EL (cell line): Measurements from ENCODE around the gene EFCAB14.
"Not testable (repeated sequence)": the region's sequence is repeated elsewhere in the genome, so short reads cannot be mapped to it uniquely, and the experiment has no call there.

ENCODE experiments used
- DNase-seq: peaks from one replicate; pipeline ENCODE4 v3.0.0-alpha.2; 2016

Gene EFCAB14

GRCh38 chr1:46721686-46722205 lies 2.8 kb upstream of the EFCAB14 start:
- no peak for DNase-seq

GRCh38 chr1:46721204-46721603 lies 2.3 kb upstream of the EFCAB14 start:
- no peak for DNase-seq

DNA sequence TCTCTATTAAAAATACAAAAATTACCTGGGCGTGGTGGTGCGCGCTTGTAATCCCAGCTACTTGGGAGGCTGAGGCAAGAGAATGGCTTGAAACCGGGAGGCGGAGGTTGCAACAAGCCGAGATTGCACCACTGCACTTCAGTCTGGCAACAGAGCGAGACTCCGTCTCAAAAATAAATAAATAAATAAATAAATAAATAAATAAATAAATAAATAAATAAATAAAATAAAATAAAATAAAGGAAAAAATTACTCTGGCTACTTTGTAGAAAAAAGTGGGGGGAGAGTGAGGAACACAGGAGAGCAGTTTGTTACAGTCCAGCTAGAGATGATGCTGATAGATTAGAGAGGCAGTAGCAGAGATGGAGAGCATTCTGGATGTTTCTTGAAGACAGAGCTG lies 1.4 kb upstream of the EFCAB14 start:
- DNase-seq = not testable (repeated sequence)

DNA sequence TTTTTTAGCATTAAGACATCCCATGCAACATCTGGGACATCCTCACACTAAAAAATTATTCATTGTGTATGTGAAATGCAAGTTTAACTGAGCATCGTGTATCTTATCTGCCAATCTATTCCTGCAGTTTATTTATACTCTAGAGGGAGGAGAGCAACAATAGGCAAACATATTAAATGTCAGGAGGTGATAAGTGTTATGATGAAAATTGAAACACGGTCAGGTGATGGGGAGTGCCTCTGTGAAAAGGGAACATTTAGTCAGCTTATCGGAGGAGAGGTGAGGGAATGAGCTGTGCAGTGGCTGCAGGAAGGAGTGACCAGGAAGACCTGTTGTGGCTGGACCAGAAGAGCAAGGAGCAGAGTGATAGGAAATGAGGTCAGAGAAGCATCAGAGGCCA lies 775 bp upstream of the EFCAB14 start:
- no peak for DNase-seq

DNA sequence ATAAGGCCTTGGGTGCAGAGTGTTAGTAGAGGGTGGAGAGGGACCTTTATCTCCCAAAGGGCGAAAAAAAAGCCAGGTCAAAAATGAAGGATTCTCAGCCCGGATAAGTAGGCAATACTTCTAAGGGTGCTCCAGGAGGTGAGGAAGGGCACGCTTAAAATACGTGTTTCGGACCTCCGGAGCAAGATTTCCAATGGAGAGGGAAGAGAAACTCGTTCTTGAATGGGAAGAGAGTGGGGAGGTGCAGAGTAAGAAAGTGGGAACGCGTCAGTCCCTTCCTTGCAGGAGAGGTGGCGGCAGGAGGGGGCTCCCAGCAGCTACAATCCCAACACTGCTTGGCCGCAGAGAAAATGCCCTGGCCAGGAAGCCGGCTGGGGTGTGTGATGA lies 581 bp downstream of the EFCAB14 start:
- DNase-seq = no peak

DNA sequence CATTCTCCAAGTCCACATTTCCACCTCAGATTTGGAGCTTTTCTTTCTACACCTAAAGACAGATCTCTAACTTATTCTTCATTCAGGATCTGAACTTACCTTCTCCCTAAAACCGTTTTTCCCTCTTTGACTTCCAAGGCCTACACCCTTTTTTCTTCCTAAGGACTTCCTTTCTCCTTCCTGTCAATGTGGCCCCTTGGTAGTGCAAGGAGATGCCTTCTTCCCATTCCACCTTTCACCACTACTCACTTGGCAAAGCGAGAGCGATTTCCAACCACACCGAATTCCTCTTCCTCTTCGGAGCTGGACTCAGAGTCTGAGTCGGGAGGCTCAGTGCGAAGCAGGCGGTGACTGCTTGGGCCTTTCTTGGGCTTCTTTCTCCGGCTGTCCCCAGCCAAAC lies 1.3 kb downstream of the EFCAB14 start:
- no peak for DNase-seq

- no peak for DNase-seq
Observed at GRCh38 chr1:46714976-46715375, 3.9 kb downstream of the EFCAB14 start.

DNA sequence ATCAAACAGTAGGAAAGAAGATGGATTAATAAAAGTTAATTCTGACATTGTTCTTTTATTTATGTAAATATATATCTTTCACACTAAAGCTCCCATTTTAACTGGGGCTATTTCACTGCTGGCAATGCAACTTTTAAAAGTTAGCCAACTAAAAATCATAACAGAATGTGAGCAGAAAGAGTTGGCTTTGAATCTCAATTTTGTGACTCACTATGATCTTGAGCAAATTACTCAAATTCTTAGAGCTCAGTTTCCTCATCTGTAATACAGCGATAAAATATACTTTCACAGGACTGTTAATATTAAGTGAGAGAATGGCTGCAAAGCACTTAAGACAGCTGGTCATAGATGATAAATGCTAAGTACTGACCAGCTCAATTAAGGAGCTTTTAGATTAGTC lies 10.8 kb downstream of the EFCAB14 start:
- DNase-seq = no peak

GRCh38 chr1:46705408-46705807 lies 13.5 kb downstream of the EFCAB14 start:
- no peak for DNase-seq

GRCh38 chr1:46703927-46704641 lies 14.8 kb downstream of the EFCAB14 start:
- DNase-seq = no peak

- no peak for DNase-seq
Observed at GRCh38 chr1:46699666-46700065, 19.2 kb downstream of the EFCAB14 start.

DNA sequence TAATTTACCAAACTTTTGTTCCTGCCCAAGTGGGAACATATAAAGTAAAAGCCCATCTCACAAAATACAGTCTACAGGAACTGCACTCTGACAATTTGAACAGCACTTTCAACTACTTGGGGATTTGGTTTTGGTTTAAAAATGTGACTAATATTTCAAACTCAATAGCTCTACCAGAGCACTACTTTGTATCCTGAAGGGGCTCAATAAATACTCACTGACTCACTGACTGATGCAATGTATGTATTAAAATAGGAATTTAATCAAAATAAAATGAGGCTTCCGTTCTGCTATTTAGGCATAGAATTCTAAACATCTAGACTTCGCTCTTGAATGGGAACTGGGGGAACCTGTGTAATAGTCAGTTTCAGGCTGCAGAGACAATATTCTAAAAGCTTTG lies 21.9 kb downstream of the EFCAB14 start:
- no peak for DNase-seq

GRCh38 chr1:46694676-46695075 lies 24.2 kb downstream of the EFCAB14 start:
- not testable (repeated sequence) for DNase-seq

GRCh38 chr1:46692811-46693770 lies 25.8 kb downstream of the EFCAB14 start:
- DNase-seq = no peak

- peak; percentile 13 for DNase-seq
Observed at GRCh38 chr1:46691997-46692790, 26.7 kb downstream of the EFCAB14 start.

- no peak for DNase-seq
Observed at GRCh38 chr1:46690931-46691421, 27.9 kb downstream of the EFCAB14 start.

- DNase-seq = no peak
Observed at GRCh38 chr1:46689897-46690296, 29.0 kb downstream of the EFCAB14 start.

- DNase-seq = no peak
Observed at GRCh38 chr1:46689356-46689755, 29.6 kb downstream of the EFCAB14 start.

GRCh38 chr1:46687921-46688509 lies 30.9 kb downstream of the EFCAB14 start:
- no peak for DNase-seq

GRCh38 chr1:46687093-46687659 lies 31.7 kb downstream of the EFCAB14 start:
- peak; percentile 27 for DNase-seq

GRCh38 chr1:46686255-46686654 lies 32.7 kb downstream of the EFCAB14 start:
- DNase-seq = no peak

- DNase-seq = no peak
Observed at GRCh38 chr1:46684670-46685069, 34.2 kb downstream of the EFCAB14 start.
